Progenitor cell of endocrine pancreas (in vitro differentiated cells): Measurements from ENCODE around the gene WDR20. TPM values are rescaled to one million over a fixed set of nuclear protein-coding genes. Genes with fewer than 3 reads are reported as not detected.

ENCODE experiments used
- DNase-seq: peaks from one replicate; pipeline ENCODE4 v3.0.0; 2021; ENCODE audit warnings: low spot score; ENCODE audit not compliant: unreplicated experiment
- H3K27ac Mint-ChIP-seq: 2 replicates; pipeline ENCODE4 v1.8.0; 2021; ENCODE audit warnings: mild to moderate bottlenecking, moderate library complexity, mixed read lengths
- H3K27me3 Mint-ChIP-seq: 2 replicates; pipeline ENCODE4 v1.8.0; 2021; ENCODE audit warnings: mixed read lengths
- H3K36me3 Mint-ChIP-seq: 2 replicates; pipeline ENCODE4 v1.8.0; 2022; ENCODE audit warnings: mixed read lengths; ENCODE audit not compliant: insufficient read depth
- H3K4me1 Mint-ChIP-seq: 2 replicates; pipeline ENCODE4 v1.8.0; 2021; ENCODE audit warnings: low read depth, mixed read lengths
- H3K4me3 Mint-ChIP-seq: 2 replicates; pipeline ENCODE4 v1.8.0; 2021; ENCODE audit warnings: low read depth, mild to moderate bottlenecking, moderate library complexity, mixed read lengths
- H3K9me3 Mint-ChIP-seq: 2 replicates; pipeline ENCODE4 v1.8.0; 2021; ENCODE audit warnings: low read depth, mixed read lengths
- CTCF ChIP-seq: fragments of 200-600 bp; sonication (generic); IDR thresholded peaks from one replicate; pipeline ENCODE4 v1.5.0; 2021; ENCODE audit warnings: antibody characterized with exemption, mild to moderate bottlenecking; ENCODE audit not compliant: unreplicated experiment
- total RNA-seq: library from RNA; stranded (reverse); gene quantifications from 2 replicates; pipeline ENCODE4 v1.2.1, GENCODE V29; 2021

The WDR20 gene
- total RNA-seq, 1 donor from 2014 or later, result 34.9 TPM

- Mint-ChIP-seq H3K9me3 (no peaks in the 10 kb centered on the region), H3K27ac (peak overlapping the region; percentile 8), H3K4me1 (no peaks in the 10 kb centered on the region), H3K4me3 (no peak overlapping the region), H3K36me3 (peaks cover 12% of the 10 kb centered on the region), H3K27me3 (no peaks in the 10 kb centered on the region)
- DNase-seq, result no peak
- TF ChIP-seq CTCF, result no peak
Measured at GRCh38 chr14:102225936-102226335, 86.2 kb downstream of the WDR20 start.

GRCh38 chr14:102226356-102227125 lies 86.8 kb downstream of the WDR20 start:
- TF ChIP-seq CTCF, result no peak
- H3K4me3 Mint-ChIP-seq, result no peak overlapping the region
- peaks cover 12% of the 10 kb centered on the region for H3K36me3 Mint-ChIP-seq
- H3K4me1 Mint-ChIP-seq, result no peaks in the 10 kb centered on the region
- H3K27me3 Mint-ChIP-seq, result no peaks in the 10 kb centered on the region
- H3K9me3 Mint-ChIP-seq, result no peaks in the 10 kb centered on the region
- no peak overlapping the region for H3K27ac Mint-ChIP-seq
- no peak for DNase-seq

- DNase-seq, result no peak
- Mint-ChIP-seq H3K4me1 (no peaks in the 10 kb centered on the region), H3K36me3 (peaks cover 12% of the 10 kb centered on the region), H3K4me3 (no peak overlapping the region), H3K27me3 (no peaks in the 10 kb centered on the region), H3K27ac (no peak overlapping the region), H3K9me3 (no peaks in the 10 kb centered on the region)
- no peak for TF ChIP-seq CTCF
Measured at GRCh38 chr14:102227184-102227964, 87.7 kb downstream of the WDR20 start.

GRCh38 chr14:102229071-102229738 lies 89.5 kb downstream of the WDR20 start:
- no peak overlapping the region for H3K27ac Mint-ChIP-seq
- TF ChIP-seq CTCF, result no peak
- H3K36me3 Mint-ChIP-seq, result peaks cover 10% of the 10 kb centered on the region
- DNase-seq, result no peak
- no peaks in the 10 kb centered on the region for H3K9me3 Mint-ChIP-seq
- no peaks in the 10 kb centered on the region for H3K4me1 Mint-ChIP-seq
- no peaks in the 10 kb centered on the region for H3K27me3 Mint-ChIP-seq
- H3K4me3 Mint-ChIP-seq, result no peak overlapping the region

- Mint-ChIP-seq H3K36me3 (peaks cover 7% of the 10 kb centered on the region), H3K27me3 (no peaks in the 10 kb centered on the region), H3K27ac (no peak overlapping the region), H3K4me3 (no peak overlapping the region), H3K9me3 (no peaks in the 10 kb centered on the region), H3K4me1 (no peaks in the 10 kb centered on the region)
- TF ChIP-seq CTCF, result no peak
- DNase-seq, result no peak
Measured at GRCh38 chr14:102229739-102230092, 90.0 kb downstream of the WDR20 start.
